Measurements from ENCODE around the gene APC2.

- TF ChIP-seq CTCF (IDR thresholded peaks at IDR 0.05) (no peak), POLR2A (IDR thresholded peaks at IDR 0.05) (no peak)
Observed at GRCh38 chr19:1418496-1418775, 31.5 kb upstream of the APC2 start.

Data from lower leg skin (tissue), 3 donors.